Measurements from ENCODE around the gene DYNAP.

Gene DYNAP

DNA sequence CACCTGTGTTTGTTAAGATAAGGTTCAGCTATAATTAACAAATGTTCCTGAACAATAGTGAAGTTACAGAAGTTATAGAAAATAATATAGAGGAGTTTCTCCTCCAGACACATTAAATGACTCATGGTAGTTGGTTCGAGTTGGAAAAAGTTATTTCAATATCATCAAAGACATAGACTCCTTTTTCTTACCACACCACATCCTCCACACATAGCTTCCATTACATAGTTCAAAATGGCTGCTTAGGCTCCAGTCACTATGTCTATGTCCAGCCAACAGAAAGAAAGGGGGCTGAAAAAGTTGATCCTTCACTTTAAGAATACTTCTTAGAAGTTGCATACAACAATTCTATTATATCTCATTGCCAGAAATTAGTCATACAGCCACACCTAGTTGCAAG lies 50.7 kb downstream of the DYNAP start:
- DNase-seq: no peak

DNA sequence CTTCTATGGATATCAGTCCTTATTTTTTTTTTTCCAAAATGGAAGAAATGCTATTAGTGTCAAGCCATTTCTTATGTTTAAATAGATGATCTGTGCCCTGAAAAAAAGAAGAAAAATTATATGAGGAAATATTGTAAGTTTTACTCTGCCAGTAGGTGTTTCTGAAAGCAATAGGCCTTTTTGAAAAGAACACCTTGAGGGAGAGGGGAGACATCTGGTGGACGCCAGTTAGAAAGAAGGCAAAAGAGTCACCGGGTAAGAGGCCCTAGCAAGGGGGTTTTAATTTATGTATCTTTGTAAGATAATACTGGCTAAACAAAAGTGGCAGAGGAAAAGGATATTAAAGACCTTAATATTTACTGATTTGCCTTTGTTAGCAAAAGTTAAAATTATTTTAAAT lies 56.1 kb downstream of the DYNAP start:
- DNase-seq: no peak

Measured in CD4-positive, alpha-beta T cell treated with Interleukin-12 subunit alpha and Interleukin-12 subunit beta, for 1 hour (primary cell).